HEK293 (cell line): ENCODE results near the gene PNN.

Experiments
- CTCF ChIP-seq: fragments of 450-650 bp; formaldehyde crosslinking; IDR thresholded peaks from 2 replicates; pipeline ENCODE4 v1.5.1; 2016; ENCODE audit warnings: missing biosample characterization, missing genetic modification characterization
- ELK4 ChIP-seq: IDR thresholded peaks from 2 replicates; pipeline ENCODE4 v1.6.1; 2011; ENCODE audit warnings: mild to moderate bottlenecking, low read depth, low read length, borderline replicate concordance
- KLF16 ChIP-seq: fragments of 450-650 bp; formaldehyde crosslinking; IDR thresholded peaks from 2 replicates; pipeline ENCODE4 v1.5.1; 2017; ENCODE audit warnings: missing biosample characterization, missing genetic modification characterization
- REST ChIP-seq: fragments of 450-650 bp; formaldehyde crosslinking; IDR thresholded peaks from 2 replicates; pipeline ENCODE4 v1.5.1; 2016; ENCODE audit warnings: missing biosample characterization, missing genetic modification characterization
- ZBTB44 ChIP-seq: fragments of 450-650 bp; IDR thresholded peaks from 2 replicates; pipeline ENCODE4 v1.5.1; 2018; ENCODE audit warnings: missing biosample characterization, mild to moderate bottlenecking, missing genetic modification characterization
- ZEB2 ChIP-seq: fragments of 450-650 bp; formaldehyde crosslinking; IDR thresholded peaks from 2 replicates; pipeline ENCODE4 v1.5.1; 2016; ENCODE audit warnings: missing biosample characterization, missing genetic modification characterization
- ZNF660 ChIP-seq: fragments of 450-650 bp; IDR thresholded peaks from 2 replicates; pipeline ENCODE4 v1.5.1; 2018; ENCODE audit warnings: missing biosample characterization, mild to moderate bottlenecking, missing genetic modification characterization
- ZNF768 ChIP-seq: fragments of 450-650 bp; formaldehyde crosslinking; IDR thresholded peaks from 2 replicates; pipeline ENCODE4 v1.5.1; 2018; ENCODE audit warnings: missing biosample characterization, mild to moderate bottlenecking, missing genetic modification characterization

- TF ChIP-seq CTCF (tag by site-specific recombination) (no peak), ZNF660 (no peak), REST (no peak), ZEB2 (tag by site-specific recombination) (no peak), ZNF768 (tag by site-specific recombination) (no peak), ELK4 (no peak), KLF16 (tag by site-specific recombination) (no peak), ZBTB44 (no peak)
Measured at GRCh38 chr14:39140170-39140569, 34.9 kb upstream of the PNN start.
